HG02571 (cell line): Measurements from ENCODE around the gene UBE2D4.

Experiments
- ATAC-seq: cut with Tn5 transposase; IDR thresholded peaks from one replicate; pipeline ENCODE4 v1.9.1; 2021; ENCODE audit warnings: mild to moderate bottlenecking, moderate library complexity; ENCODE audit not compliant: unreplicated experiment

The UBE2D4 gene

DNA sequence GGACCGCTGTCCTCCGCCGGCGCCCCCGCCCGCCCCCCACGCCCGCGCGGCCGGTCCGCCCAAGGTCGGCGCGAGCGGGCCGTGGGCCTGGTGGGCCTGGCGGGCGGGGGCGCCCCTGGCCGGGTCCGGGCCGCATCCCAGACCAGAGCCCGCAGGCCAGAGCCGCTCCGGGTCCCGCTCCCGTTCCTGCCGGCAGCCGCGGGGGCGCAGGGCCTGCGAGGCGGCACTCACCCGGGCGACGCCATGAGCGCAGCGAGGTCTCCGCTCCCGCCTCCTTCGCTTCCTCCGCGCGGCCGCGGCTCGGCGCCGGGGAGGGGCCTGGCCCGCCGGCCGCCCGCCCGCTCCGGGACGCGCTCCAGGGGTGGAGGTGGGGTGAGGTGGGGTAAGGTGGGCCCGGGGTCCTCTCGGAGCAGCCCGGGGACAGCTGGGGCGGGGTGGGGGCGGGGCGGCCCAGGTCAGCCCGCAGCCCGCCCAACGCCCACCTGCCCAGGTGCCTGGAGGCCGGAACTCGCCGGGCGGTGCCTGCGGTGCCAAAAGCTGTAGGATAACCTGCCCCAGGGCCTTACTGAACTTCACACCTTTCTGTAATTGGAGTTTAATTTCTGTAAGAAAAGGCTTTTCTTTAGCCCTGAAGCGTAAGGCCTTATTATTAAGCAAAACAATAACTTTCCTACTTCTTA lies 19.8 kb upstream of the UBE2D4 start, which contains the start of gene URGCP:
Gene URGCP, minus strand, starts transcription at position 266 of the 680 bp plus-strand sequence. Its CDS starts 21 bp downstream, at position 245.
- ATAC-seq, result peak; percentile 79

GRCh38 chr7:43914795-43915194 lies 11.4 kb upstream of the UBE2D4 start:
- no peak for ATAC-seq

DNA sequence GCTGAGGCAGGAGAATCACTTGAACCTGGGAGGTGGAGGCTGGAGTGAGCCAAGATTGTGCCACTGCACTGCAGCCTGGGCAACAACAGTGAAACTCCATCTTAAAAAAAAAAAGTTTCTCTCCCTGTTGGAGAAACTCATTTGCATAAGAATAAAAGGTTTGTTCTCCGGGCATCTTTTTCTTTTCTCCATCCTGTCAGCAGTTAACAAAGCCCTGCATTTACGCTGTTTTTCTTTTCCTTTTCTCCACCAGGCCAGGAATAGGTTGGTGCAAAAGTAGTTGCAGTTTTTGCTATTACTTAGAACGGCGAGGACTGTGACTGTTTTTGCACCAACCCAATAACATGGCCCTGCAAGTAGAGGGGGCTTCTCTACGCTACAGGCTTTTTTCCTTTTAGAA lies 10.3 kb upstream of the UBE2D4 start:
- no peak for ATAC-seq

GRCh38 chr7:43921423-43921822 lies 4.8 kb upstream of the UBE2D4 start:
- no peak for ATAC-seq

- ATAC-seq, result no peak
Measured at GRCh38 chr7:43922726-43923125, 3.5 kb upstream of the UBE2D4 start.

DNA sequence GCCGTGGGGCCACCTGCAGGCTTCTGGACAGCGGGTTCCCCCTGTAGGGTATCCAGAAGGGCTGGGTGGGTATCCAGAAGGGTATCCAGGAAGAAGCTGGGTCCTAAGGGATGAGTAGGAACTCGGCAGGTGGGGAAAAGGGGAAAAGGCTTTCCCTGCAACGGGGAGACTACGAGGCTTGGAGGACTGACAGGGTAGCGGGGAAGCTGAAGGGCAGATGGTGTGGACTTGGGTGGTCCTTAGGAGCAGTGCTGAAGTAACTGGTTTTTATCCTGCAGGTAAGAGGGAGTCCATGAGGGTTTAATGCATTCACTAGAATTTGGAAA lies 525 bp downstream of the UBE2D4 start:
- ATAC-seq, result peak; percentile 24

GRCh38 chr7:43927810-43928209 lies 1.6 kb downstream of the UBE2D4 start:
- no peak for ATAC-seq

DNA sequence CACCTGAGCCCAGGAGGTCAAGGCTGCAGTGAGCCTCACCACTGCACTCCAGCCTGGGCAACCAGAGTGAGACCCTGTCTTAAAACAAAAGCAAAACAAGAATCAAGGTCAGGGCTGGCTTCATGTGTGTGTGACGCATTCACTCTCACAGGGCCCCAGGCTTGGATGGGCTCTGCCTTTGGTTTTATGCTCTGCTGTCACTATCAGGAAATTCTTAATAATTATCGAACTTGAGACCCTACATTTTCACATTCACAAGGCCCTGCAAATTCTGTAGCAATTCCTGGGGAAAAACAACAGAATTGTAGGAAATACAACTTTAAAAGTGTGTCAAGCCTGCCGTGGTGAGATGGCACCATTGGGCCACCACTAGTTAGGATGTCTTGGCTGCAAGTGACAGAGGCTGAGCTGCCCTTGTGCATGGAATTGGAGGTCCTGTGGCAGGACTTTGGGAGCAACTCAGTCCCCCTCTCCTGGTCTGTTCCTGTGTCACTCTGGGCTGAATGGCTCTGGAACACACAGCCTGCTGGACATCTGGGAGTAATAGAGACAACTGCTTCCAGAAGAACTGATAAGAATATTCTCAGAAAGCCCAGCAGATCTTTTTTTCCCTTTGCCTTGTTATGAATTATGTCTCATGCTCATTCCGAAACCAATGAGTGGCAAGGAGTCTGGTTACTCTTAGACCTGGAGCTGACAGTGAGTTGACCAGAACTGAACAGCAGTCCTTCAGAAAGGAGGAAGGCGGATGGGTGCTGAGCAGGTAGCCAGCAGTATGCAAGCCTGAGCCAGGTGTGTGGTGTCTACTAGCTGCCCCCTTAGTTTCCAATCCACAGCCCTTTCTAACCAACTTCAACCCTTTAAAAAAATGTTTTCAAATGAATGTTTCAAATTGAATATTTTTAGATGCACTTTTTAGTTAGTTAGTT lies 3.6 kb downstream of the UBE2D4 start:
- ATAC-seq, result no peak

GRCh38 chr7:43931346-43931745 lies 5.1 kb downstream of the UBE2D4 start:
- no peak for ATAC-seq

- ATAC-seq, result no peak
Measured at GRCh38 chr7:43933902-43934560, 7.8 kb downstream of the UBE2D4 start.

DNA sequence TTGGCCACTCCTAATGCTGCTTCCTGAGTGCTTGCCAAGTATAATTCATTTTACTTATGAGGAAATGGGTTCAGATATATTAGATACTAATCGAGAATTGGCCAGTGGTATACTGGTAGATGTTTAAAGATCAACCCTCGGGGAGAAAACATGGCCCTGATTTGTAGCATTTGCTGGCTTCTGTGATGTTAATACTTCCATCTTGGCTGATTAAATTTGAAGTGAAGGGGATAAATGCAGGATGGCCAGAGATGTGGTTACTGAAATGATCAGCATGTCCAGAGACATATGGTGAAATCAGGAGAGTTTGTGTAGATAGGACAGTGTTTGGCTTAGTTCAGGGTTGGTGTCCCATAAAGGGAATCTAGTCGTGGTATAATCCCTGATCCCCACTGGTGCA lies 11.2 kb downstream of the UBE2D4 start:
- no peak for ATAC-seq

GRCh38 chr7:43938892-43939482 lies 12.8 kb downstream of the UBE2D4 start:
- ATAC-seq, result no peak

GRCh38 chr7:43942250-43942649 lies 16.0 kb downstream of the UBE2D4 start:
- no peak for ATAC-seq

DNA sequence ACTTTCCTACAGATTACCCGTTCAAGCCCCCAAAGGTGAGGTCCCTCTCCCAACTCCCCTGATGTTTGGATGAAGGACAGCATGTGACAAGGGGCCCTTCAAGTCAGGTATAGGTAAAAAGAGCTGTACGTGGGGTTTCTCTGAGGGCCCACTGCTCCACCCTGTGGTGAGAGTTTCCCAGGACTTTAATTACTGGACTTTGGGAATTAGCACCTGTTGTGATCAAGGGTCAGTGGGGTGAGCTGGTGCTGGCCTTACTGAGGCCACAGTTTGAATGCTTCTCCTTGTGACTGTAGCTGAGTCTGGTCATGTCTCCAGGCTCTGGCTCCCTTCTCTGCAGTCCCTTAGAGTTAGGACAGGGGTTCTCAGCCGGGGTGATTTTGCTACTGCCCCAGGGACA lies 16.8 kb downstream of the UBE2D4 start:
- no peak for ATAC-seq

DNA sequence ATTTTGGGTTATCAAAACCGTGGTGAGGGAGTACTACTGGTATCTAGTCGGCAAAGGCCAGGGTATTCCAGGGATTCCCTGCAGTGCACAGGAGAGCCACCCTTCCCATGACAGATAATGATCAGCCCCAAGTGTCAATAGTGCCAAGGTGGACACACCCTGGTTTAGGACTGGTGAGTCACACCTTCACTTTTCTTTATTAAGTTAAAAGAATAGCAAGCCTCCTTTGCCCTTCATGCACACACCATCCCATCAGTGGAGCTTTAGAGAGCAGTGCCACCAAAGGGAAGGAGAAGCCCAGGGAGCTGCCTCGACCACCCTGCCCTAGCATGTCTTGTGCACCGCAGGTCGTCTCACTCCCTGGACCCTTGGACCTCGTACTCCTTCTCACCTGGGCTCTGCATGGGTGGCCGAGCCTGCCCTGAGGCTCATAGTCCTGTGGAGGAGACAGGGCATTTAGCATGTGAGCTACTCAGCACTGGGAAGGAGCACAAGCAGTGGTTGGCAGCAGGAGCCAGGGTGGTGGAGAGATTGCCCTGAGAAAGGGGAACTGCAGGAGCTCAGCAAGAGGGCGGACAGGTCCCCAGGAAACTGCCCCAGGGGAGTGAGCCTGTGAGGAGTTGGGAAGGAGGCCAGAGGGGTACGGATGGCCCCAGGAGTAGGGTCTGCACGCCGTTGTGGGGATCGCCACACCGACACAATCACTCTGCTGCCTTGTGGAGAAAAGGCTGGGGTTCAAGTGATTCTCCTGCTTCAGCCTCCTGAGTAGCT lies 17.4 kb downstream of the UBE2D4 start:
- no peak for ATAC-seq

GRCh38 chr7:43944286-43944685 lies 18.1 kb downstream of the UBE2D4 start:
- no peak for ATAC-seq

DNA sequence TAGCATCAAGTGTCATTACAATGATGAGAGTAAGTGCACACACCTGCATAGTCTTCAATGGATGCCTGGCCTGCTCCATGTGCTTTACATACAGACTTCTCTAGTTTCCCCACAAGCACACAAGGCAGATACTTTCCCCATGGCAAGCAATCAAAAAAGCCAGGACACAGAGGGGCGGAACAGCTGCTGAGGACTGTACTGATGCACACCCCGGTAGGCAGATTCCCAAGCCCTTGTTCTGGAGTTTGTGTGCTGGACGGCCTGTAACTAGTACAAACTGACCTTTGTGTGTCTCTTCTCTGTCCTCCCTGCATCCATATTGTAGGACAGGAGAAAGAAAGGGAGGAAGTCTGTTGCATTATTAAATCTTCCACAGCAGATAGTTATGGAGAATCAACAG lies 25.8 kb downstream of the UBE2D4 start:
- ATAC-seq, result no peak

GRCh38 chr7:43953071-43953470 lies 26.8 kb downstream of the UBE2D4 start:
- ATAC-seq, result no peak

GRCh38 chr7:43954524-43955228 lies 28.4 kb downstream of the UBE2D4 start:
- peak; percentile 70 for ATAC-seq

DNA sequence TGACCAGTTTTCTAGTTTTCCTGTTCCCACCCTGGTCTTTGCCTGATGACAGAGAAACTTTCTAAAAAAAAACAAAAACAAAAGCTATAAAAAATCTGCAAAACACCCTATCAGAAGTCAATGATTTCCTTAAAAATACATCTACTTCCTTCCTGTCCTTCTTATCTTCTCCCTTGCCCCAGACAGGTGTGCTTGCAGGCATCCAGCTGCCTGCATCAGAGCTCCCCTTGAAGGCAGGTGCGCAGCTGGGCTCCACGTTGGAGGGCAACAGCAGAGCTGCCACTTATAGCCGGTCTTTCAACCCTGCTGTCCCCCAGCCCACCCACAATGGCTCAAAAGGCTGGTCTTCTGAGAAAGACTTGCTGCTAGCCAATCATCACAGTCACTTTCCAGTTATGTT lies 29.8 kb downstream of the UBE2D4 start:
- no peak for ATAC-seq
